DMS53 treated with DMSO at 0.1 percent for 48 hours (cell line): ENCODE data around the gene RYK.

Experiments used
- DNase-seq: peaks from one replicate; lab custom pipeline; 2025; ENCODE audit not compliant: unreplicated experiment; lab: John Stamatoyannopoulos, UW

Gene RYK

GRCh38 chr3:134150476-134150875 is 100.2 kb downstream of the RYK start:
- no peak for DNase-seq

- DNase-seq: no peak
Observed at GRCh38 chr3:134149286-134149685, 101.4 kb downstream of the RYK start.

- DNase-seq: no peak
Observed at GRCh38 chr3:134148534-134148933, 102.1 kb downstream of the RYK start.

- no peak for DNase-seq
Observed at GRCh38 chr3:134147411-134147810, 103.2 kb downstream of the RYK start.

- no peak for DNase-seq
Observed at GRCh38 chr3:134146666-134147065, 104.0 kb downstream of the RYK start.

GRCh38 chr3:134145183-134145582 is 105.5 kb downstream of the RYK start:
- no peak for DNase-seq

DNA sequence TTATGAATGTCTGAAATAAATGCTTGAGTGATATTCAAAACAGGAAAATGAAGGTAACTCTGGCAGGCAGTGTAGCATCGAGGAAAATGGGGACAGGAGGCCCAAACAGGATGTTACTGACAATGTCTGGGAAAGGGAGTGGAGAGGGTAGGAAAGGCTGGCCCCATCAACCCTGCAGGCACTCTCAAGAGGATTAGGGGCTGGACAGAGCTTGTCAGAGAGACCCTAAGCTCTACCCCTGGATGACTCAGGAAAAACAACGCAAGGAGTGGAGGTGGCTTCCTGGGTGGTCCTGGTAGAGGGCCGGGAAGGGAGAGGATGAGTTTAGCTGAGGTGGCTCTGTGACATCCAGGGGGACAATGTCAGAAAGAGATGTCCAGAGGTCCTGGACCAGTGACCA is 106.0 kb downstream of the RYK start:
- DNase-seq: no peak

DNA sequence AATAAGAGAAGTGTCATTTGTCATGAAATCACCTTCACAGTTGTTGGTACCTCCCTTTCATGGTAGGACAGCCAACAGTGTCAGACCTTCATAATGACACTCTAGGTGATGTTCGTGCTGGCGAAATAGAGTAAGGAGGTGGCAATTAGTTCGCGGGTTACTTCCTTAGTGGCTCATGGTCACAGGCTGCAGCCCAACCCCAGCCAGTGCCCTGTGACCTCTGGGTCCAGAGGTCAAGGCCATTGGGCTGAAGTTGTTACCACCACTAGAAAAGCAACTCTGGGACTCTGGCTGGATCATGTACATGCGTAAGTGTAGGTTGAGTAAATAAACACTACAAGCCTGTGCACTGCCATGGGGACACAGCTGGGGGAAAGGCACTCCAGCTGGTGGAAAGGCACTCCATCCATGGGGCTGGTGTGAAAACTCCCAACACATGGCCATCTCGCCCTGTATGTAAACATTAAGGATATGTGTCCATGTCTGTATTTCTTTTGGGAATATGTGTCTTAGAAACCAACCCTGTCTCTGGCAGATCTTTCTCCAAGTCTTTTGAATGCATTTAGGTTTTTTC is 106.7 kb downstream of the RYK start:
- DNase-seq: peak; percentile 22

GRCh38 chr3:134136604-134137003 is 114.1 kb downstream of the RYK start:
- DNase-seq: no peak

DNA sequence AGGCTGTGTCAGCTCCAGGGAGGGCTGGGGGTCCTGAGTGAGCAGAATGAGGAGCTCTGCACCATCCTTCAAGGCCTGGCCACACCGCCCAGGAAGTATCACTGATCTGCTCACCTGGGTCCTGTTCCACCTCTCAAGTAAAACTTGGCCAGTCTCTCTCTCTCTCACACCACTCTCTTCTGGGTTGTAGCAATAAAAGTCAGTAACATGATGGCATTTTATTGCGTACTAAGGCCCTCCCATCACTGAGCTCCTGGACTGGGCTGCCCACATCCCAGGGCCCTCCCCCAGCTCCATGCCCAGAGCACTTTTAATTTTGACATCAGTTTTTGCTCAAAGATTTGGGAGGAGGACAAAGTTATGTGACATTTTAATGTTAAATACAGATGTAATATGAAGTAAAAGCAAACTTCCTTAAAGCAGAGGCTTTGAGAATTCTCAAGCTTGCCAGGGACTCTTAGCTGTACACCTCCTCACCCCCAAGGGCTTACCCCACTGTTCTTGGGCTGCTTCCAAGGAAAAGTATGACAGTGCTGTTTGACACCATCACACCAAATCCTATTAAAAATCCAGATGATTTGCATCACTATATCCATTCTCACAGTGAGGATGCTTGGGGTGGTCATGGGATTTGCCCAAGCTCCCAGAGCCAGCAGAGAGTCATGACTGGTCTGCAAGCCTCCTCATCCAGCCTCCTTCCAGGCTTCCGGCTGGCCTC is 115.8 kb downstream of the RYK start:
- DNase-seq: no peak

- no peak for DNase-seq
Observed at GRCh38 chr3:134134240-134134639, 116.4 kb downstream of the RYK start.

GRCh38 chr3:134132961-134133360 is 117.7 kb downstream of the RYK start:
- peak; percentile 40 for DNase-seq

- no peak for DNase-seq
Observed at GRCh38 chr3:134126153-134126552, 124.5 kb downstream of the RYK start.

- no peak for DNase-seq
Observed at GRCh38 chr3:134114726-134115125, 135.9 kb downstream of the RYK start.

GRCh38 chr3:134111616-134112015 is 139.0 kb downstream of the RYK start:
- no peak for DNase-seq

DNA sequence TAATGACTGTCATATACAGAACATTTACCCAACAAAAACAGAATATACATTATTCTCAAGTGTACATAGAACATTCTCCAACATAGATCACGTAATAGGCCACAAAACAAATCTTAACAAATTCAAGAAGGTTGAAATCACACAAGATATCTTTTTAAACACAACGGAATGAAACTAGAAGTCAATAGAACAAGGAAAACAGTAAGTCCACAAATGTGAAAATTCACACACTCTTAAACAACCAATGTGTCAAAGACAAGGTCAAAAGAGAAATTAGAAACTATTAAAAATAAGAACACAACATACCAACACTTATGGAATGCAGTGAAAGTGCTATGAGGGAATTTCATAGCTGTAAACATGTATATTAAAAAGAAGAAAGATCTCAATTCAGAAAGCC is 139.7 kb downstream of the RYK start:
- DNase-seq: no peak
